Stimulated activated CD8-positive, alpha-beta memory T cell treated with anti-CD3 and anti-CD28 coated beads, Interleukin-15, amount 100 ng/mL, for 1 hour (primary cell): Measurements from ENCODE around the gene PTPRD.

Source experiments
- DNase-seq: peaks from one replicate; pipeline ENCODE4 v3.0.0-alpha.2; 2020; ENCODE audit warnings: low read depth

Gene PTPRD

DNA sequence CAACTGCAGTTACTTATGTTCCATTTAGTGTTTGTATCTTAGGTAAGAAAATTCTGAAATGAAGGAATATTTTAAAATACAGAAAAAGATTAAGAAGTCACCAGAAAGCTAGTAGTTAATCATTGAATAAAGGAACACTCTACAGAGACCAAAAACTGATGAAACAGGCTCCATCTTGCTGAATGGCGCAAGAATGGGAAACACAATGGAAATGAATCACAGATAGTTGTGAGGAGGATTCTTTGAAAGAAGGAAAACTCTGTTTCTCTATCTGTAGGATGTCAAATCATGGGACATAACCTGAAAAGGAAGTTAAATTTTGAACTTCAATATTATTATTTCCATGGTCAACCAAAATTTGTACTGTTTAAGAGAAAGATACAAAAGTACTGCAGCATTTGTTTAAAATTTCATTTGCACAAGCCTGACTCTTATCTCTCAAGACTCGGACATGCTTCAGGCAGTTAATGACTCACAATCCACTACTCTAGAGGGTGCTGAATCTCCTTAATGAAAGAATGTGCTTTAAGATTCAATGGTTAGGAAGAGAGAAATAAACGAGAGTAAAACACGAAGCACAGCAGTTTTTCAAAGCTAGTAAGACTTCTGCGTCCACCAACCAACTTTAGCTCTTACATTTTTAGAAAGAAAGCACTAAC is 1748.8 kb downstream of the PTPRD start:
- no peak for DNase-seq

GRCh38 chr9:8863069-8863468 is 1749.7 kb downstream of the PTPRD start:
- no peak for DNase-seq

GRCh38 chr9:8860925-8861324 is 1751.9 kb downstream of the PTPRD start:
- DNase-seq, result no peak

DNA sequence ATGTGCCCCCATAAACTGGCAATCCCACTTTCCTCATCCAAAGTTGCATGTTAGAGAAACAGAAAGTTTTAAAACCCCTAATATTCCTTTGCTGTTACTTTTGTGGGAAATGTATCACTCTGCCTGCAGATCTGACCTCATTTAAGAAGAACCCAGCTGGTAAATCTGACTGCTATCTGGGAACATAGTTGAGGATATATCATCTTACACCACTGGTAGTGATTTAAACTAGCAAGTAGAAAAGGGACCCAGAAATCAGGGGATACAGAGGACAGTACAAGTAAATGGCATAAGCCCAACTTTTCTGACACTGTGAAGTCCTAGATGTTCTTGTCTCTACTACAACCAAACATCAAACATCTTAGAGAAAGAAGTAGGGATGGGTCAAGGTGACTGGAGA is 1752.7 kb downstream of the PTPRD start:
- DNase-seq, result no peak

DNA sequence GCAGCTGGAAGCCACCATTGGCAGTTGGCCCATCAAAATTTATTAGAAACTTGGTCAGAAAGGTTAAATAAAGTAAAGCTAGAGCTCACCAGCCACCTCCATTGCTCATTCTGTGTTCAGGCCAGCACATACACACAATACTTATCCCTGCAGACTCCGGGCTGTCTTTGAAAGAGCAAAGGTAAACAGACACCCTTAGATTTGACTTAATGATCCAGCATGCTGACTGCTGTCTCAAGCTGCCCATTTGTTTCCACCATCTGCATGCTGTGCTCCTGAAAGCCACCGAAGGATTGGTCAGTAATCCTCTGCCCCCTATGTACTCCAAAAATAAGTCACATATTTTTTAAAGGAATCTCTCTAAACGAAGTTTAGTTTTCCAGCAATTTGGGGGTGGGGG is 1753.4 kb downstream of the PTPRD start:
- DNase-seq, result no peak

DNA sequence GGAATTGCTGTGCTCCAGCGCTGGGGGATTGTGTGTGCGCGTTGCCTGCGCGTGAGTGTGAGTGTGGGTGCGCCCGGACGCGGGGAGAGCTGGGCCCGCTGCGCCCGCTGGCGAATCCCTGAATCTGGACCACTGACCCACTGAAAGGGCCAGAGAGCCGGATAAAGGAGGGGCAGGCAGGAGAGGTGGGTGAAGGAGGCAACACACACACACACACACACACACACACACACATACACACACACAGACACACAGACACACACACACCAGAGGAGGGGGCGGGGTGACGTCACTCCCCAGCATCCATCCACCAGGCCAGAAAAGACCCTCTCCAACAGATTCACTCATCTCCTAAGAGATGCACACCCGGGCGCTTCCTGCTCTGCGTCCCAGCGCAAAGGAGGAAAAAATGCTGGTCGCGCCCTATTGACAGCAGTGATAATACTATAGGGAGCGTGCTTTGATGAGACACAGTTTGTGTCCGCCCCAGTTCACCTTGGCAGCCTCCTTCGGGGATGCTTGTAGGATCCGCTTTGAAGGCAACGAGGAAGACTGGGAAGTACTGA is 1754.1 kb downstream of the PTPRD start:
- no peak for DNase-seq

- DNase-seq, result no peak
Measured at GRCh38 chr9:8857926-8858595, 1754.7 kb downstream of the PTPRD start.

DNA sequence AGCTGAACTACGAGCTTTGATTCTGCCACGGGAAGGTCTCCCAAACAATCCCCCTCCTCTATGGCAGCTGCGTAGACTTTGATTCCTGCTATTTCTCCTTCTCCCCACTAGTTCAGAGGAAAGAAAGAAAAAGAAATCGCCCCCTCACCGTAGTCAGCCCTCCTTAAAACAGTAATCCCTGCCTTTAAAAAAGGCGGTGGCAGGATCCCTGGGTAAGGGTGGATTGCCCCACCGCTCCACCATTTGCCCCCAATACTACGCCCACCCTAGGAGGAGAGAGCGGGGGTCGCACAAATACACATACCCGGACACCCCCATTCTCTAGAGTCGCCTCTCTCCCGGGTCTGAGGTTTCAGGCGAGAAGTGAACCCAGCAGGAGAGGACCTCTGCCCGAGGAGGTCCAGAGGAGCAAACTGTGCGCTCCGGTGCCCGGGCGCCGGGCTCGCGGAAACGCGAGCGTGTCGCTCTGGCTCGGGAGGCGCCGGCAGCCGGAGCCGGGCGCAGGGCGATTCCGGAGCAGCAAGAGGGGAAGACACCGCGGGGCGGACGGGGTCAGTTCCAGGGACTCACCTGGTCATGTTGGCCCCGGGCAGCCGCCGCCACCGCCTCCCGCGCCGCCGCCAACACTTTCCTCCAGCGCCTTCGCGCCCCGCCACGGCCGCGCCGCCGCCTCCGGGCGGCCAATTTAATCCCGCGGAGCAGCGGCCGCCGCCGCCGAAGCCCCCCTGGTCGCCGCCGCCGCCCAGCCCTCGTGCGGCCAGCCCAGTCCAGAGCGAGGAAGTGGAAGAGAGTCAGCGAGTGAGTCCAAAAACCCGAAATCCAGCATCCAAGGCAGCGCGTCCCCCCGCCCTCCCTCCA is 1755.5 kb downstream of the PTPRD start:
- DNase-seq, result no peak

- no peak for DNase-seq
Measured at GRCh38 chr9:8856396-8857067, 1756.3 kb downstream of the PTPRD start.

GRCh38 chr9:8855046-8855445 is 1757.8 kb downstream of the PTPRD start:
- DNase-seq, result no peak

GRCh38 chr9:8852301-8852864 is 1760.4 kb downstream of the PTPRD start:
- DNase-seq, result no peak

DNA sequence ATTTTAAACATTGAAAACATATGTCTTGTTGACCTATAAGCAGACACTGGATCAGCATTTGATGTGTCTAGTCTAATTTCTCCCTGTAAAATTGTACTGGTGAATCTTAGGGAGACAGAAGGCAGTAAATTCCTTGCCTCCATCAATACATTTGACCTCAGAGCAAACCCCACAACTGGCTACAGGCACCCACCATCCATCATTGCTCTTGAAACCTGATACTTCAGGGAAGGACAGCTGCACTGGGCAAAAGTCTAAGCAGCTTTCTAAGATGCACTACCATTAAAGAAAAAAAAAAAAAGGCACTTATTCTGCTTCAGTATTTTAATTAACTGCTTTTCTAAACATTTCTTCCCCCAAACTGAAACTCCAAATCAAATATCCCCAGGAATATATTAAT is 1761.9 kb downstream of the PTPRD start:
- no peak for DNase-seq

GRCh38 chr9:8845808-8846207 is 1767.0 kb downstream of the PTPRD start:
- DNase-seq, result no peak

GRCh38 chr9:8845376-8845775 is 1767.4 kb downstream of the PTPRD start:
- no peak for DNase-seq

DNA sequence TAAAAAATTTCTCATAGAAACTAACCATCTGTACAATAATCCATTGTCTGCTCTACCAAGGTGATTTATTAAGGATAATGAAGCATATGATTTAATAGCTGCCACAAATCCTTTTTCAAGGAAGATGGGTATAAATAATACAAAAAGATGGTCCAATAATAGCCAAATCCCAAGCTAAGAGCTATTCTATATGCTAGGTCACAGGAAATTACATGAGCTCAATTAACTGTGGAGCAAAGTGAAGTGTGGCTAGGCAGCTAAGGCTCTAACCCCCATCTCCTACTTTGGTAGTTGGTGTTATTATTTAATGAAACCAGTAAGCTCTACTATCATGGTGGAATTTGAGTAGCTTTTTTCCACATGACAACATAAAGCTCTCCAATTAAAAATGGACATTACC is 1768.3 kb downstream of the PTPRD start:
- no peak for DNase-seq

GRCh38 chr9:8842402-8843193 is 1770.2 kb downstream of the PTPRD start:
- no peak for DNase-seq

- DNase-seq, result no peak
Measured at GRCh38 chr9:8838136-8838535, 1774.7 kb downstream of the PTPRD start.

DNA sequence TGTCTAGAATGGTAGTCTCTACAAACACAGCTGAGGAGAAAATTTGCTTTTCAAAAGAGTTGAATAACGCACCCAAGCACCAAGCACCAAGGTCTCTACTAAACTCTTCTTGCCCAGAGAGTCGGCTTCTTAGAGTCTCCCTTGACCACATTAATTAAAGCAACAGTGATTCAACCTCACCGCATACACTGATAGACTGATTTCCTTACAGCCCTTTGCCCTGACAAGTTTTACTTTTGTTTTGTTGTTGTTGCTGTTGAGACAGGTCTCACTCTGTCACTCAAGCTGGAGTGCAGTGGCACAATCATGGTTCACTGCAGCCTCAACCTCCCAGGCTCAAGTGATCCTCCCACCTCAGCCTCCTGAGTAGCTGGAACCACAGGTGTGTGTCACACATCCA is 1777.5 kb downstream of the PTPRD start:
- no peak for DNase-seq

- DNase-seq, result no peak
Measured at GRCh38 chr9:8832955-8833354, 1779.8 kb downstream of the PTPRD start.

DNA sequence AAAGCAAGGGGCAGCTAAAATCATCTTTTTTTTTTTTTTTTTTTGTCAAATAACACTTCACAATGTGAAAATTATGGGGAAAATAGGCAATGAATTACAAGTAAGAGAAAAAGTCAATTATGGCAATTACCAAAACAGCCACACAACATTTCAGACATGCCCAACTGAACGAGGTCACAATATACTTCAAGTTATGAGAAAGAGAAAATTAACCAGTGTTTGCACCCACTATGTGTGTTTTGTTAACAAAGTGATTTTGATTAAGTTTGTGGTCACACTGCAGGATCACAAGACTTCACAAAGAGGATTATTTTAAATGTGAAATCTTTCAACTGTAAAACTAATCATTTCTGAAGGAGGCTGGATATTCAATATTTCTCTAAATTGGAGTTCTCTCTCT is 1780.4 kb downstream of the PTPRD start:
- no peak for DNase-seq

DNA sequence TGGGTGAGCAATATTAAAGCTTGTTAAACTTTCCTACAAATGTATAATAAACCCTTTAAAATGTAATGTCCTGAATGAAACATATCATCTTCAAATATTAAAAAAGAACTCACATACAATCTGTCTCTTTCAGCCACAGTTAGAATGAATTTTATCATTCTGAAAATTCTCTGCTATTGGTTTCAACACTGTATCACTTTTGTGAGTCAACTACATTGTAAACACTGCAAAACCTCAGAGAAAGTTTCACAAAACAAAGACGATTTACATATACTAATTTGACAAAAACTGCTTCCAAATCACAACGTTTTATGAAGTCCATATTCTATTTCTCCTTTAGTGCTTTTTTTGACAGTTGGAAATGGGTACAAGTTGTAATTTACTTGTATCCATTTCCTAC is 1781.2 kb downstream of the PTPRD start:
- DNase-seq, result no peak
